Activated T-cell treated with anti-CD3 and anti-CD28 coated beads, Interleukin-2, amount 50 U/mL, for 1 hour (primary cell): ENCODE results near the gene TICAM2.

ENCODE experiments used
- DNase-seq: peaks from one replicate; pipeline ENCODE4 v3.0.0-alpha.2; 2020

The TICAM2 gene

DNA sequence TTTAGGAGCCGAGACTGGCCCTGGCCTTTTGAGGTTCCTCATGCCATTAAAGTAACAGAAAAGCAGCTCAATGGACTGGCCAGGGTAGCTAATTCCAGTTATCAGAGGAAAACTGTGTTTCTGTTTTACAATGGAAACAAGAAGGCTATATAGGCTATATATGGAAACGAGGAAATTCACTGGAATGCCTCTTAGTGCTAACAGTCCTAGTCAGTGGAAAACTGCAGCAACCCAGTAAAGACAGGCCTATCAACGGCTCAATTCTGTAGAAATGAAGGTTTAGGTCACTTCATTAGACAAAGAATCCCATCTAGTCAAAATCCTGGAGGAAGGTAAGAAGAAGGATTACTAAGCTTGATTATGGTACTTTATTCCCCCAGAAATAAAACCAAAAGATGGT lies 3.2 kb upstream of the TICAM2 start:
- no peak for DNase-seq

- no peak for DNase-seq
Measured at GRCh38 chr5:115602591-115603125, 379 bp upstream of the TICAM2 start.

DNA sequence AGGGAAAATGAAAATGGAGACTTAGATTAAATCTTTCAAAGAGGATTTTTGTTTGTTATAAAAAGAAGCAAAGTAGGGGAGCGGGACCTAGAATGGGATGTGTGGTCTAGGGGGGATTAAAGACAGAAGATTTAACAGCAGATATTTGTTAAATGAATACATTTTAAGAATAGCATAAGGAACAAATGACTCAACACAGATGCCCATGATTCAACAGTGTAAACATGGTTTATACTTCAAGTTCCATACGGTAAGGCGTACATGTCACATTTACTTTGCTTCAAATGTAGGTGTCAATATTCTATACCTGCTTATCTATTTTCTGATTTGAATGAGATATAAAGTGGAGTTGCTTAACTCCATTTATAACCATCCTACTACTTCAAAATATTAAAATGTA lies 1.5 kb downstream of the TICAM2 start:
- DNase-seq = no peak

DNA sequence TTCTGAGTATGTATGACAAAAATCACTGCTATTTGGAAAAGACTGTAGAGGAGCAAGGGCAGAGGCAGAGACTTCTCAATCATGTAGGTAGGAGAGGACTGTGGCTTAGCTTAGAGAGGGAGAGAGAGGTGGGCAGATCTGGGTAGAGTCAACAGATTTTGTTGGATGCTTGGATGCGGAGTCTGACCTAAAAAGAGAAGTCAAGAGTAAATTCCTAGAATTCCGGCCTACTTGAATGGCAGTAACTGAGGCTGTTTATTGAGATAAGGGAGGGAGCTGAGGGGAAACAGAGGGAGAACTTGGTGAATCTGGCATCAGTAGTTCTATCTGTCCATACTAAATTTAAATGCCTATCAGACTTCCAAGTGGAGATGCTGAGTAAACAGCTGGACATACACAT lies 2.4 kb downstream of the TICAM2 start:
- no peak for DNase-seq

- no peak for DNase-seq
Measured at GRCh38 chr5:115599502-115599901, 2.8 kb downstream of the TICAM2 start.

DNA sequence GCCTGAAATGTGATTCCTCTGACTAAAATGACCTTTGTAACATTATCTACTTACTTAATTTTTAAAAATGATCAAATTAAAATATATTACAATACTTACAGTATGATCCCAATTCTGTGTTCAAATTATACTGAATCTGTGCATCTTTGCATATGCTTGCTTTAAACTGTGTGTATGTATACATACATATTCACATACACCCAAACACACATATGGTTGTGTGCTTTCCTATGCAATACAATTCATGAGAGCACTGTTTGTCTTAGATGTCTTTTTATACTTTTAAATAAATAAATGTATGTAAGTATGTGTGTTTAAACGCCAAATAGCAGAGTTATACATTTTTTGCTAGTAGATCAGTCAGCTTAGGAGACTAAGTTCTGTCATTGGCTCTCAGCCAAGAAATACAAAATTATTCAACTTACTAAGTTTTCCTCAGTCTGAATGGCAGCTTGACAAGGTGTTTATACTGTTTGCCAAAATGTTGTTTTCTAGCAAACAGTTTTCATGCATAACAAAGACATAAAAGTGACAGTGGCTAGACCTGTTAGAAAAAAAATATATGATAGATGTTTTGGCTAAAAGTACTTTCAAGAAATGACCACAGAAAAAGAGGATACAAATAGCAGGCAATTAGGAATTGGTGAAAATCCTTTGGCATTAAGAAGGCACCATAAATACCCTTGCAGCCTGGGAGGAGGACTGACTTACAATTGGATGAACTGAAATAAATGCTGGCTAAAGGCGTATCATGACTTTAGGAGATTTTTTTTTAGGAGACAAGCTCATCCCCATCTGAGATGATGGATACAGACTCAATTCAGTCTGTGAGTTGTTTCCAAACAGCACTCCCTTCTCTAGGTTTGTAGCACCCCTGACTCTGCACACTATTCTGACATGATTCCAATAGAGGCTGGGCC lies 7.9 kb downstream of the TICAM2 start:
- no peak for DNase-seq

DNA sequence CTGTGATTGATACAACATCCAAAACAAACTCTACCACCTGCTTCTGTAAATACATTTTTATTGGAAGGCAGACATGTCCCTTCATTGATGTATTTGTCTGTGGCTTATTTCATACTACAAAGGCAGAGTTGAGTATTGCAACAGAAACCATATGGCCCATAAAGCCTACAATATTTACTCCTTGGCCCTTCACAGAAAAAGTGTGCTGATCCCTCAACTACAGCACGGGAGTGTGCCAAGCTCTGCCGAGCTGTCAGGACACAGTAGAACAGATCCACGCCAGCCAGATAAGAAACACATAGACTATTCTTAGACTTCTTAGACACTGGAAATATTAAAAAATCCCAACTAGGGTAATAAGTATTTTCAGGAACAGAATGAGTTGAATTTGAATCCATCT lies 13.2 kb downstream of the TICAM2 start:
- no peak for DNase-seq

- no peak for DNase-seq
Measured at GRCh38 chr5:115588640-115589039, 13.6 kb downstream of the TICAM2 start.

- no peak for DNase-seq
Measured at GRCh38 chr5:115586525-115587146, 15.6 kb downstream of the TICAM2 start.

GRCh38 chr5:115585265-115585664 lies 17.0 kb downstream of the TICAM2 start:
- DNase-seq = no peak

- no peak for DNase-seq
Measured at GRCh38 chr5:115584501-115584900, 17.8 kb downstream of the TICAM2 start.

GRCh38 chr5:115583474-115583873 lies 18.8 kb downstream of the TICAM2 start:
- no peak for DNase-seq

DNA sequence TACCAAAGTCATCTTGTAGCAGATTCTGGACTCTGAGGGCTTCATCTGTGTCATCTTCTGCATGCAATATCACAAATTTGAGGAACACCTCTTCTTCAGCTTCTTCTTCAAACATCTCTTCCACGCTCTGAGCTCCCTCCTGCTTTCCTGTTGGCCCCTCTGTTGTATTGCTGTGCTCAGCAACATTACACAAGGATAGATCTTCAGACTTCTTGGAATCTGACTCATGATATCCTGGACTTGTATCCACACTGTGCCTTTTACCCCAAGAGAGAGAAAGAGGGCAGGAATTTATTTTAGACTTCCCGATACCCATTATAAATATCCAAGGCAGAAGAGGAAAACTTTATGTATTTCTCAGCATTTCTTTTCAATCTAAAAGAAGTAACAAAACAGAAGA lies 21.3 kb downstream of the TICAM2 start:
- DNase-seq = no peak

DNA sequence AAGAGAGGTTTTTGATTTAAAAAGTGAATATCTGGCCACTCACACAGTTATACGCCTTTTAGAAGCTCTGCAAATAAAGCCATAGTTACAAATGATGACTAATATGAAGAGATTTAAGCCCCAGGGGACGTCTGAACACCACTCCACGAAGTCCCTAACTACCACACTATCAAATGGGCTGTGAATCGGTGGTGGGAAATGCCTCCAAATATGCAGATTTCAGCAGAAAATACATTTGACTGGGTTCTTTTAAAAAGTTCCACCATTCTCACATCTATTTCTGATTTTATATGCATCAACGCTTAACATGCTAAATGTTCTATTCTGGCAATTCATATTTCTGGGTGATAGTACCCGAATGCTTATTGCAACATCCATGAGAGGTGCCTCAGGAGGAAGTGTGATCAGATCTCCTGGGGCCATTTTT lies 22.5 kb downstream of the TICAM2 start:
- no peak for DNase-seq

DNA sequence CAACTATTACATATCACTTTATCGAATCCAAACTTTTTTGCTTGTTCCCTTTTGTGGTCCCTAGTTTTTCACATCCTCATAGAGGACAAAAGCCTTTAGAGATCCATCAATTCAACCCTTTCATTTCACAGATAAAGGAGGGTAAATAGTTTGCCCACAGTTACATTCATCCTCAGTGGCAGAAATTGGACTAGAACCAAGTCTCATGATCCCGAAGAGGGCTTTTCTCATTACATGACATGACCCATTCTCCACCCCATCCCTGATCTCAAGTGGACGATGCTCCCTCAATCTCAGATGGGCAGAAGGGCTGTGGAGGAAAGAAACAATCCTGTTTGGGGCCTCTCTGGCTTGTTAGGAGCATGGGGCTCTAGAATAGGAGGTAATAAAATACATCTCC lies 23.1 kb downstream of the TICAM2 start:
- DNase-seq = no peak

DNA sequence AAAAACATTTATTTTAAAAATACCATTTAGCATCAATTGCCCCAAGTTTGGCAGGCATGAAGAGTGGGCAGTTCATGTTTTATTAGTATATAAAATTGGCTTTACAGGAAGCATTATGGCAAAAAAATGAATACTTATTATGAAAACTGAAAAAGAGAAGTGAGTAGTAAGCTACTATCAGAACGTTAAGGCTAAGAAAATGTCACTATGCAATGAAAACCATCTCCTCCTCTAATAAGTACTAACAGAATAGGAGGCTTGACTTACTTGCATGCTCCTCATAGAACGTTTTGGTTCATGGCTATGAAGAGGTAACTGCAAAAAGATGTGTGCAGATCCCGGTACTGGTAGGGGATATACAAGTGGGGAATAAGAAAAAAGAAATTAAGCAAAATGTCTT lies 23.6 kb downstream of the TICAM2 start:
- DNase-seq = no peak

GRCh38 chr5:115577741-115578140 lies 24.5 kb downstream of the TICAM2 start:
- DNase-seq = no peak

DNA sequence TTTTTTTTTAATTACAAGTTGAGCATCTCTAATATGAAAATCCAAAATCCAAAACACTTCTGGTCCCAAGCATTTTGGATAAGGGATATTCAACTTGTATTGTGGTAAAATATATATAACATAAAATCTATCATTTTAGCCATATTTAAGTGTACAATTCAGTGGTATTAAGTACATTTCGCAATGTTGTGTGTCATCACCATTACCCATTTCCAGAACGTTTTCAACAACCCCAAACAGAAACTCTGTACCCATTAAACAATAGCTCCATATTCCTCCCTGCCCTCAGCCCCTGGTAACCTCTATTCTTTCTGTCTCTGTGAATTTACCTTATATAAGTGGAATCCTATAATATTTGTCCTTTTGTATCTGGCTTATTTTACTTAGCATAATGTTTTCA lies 24.9 kb downstream of the TICAM2 start:
- no peak for DNase-seq

DNA sequence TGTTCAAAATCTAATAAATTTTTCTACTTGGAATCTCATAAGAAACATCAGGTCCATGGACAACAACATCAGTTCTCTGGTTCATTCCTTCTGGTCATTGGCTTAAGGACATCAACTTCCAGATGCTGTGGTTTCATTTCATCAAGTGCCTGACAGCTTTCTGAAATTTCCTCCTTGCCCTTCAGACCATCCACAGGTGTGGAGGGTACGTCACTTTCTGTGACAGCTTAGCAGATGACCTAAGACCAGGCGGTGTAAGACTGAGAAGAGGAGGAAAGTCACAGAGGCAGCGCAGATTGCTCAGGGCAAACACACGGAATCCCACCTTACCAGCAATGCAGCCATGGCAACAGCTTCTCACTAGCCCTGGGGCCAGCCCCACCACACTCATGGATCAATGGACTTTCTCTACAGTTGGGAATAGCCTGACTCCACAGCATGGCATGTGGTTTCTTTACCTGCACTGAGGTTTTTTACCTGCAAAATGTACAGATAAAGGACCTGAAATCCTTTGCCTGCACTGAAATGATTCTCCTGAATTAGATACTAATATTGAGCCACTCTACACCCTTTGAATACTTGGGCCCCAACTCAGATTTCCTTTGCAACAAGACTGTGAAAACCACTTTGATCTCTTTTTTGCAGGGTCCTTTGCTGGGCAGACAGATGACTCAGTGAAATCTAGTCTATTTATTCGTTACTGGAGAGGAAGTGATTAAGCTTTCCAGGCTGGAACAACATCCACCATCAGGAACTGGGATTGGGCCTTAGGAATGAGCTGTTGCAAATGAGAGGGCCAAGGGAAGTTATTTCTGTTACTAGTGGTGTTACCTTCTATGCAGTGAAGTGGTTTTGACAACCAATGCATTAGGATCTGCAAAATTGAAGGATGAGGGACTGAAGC lies 26.9 kb downstream of the TICAM2 start:
- DNase-seq = no peak

DNA sequence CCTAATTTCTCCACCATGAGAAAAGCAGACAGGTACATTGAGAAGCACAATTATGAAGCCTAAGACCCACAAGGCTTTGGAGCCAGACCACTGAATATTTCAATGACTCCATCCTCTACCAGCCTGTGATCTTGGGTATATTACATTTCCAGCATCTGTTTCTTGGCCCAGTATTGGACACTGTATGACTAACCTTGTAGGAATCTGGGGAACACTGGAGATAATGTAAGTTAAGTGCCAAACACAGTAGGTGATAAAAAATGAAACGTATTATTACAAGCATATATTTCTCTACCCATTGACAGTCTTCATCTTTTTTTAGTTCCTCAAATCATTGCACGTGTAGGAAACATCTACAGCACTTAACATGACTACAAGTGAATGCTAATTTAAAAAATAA lies 29.1 kb downstream of the TICAM2 start:
- no peak for DNase-seq

DNA sequence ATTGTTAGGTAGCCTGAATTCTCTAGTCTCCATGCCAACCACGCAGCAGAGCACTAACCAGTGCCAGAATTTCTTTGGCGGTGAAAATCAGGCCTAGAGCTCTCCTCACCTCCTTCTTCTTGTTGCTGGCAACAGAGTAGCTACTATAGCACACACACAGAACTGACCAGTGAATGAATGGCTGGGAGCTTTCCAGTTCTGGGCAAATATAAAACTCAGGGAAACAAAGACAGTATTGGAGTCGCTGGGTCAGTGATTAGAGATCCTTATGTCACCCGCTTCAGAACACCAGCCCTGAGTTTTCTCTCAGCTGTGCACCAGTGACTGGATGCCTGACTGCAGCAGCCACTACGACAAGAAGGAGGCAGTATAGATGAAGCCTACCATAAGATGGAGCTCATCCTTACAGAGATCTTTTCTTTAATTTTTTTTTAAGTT lies 30.8 kb downstream of the TICAM2 start:
- no peak for DNase-seq

DNA sequence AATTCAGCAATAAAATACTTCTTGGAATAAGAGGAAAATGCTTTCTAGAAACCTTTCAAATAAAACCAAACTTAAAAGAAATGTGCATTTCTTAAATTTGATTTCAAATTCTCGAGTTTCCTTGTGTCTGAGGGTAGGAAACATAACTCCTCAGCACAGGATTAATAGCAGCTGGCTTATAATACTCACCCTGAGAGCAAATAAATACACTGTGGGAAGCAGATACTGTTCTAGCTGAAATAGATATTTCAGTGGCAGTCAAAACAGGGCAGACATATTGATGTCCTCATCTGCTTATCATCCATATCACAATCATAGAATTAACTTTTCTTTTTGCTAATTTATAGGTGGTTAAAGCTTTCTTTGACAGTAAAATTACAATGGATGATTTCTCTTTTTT lies 33.6 kb downstream of the TICAM2 start:
- DNase-seq = no peak

- DNase-seq = no peak
Measured at GRCh38 chr5:115565233-115565632, 37.0 kb downstream of the TICAM2 start.
